OCI-LY7 (cell line): Measurements from ENCODE around the gene HPCAL4.

ENCODE experiments used
- CTCF ChIP-seq: fragments of 200-600 bp; sonication (generic); conservative IDR thresholded peaks from 2 replicates; pipeline ENCODE4 v1.5.1; 2014; ENCODE audit warnings: mild to moderate bottlenecking, antibody characterized with exemption, low read length, moderate library complexity, mixed read lengths
- EZH2phosphoT487 ChIP-seq: fragments of 200-600 bp; sonication (generic); IDR thresholded peaks from 2 replicates; pipeline ENCODE4 v1.6.1; 2018; ENCODE audit warnings: low read depth, borderline replicate concordance, mild to moderate bottlenecking, mixed run types, antibody characterized with exemption, low read length, moderate library complexity, mixed read lengths

- TF ChIP-seq CTCF = no peak
- TF ChIP-seq EZH2phosphoT487 = no peak
Observed at GRCh38 chr1:39729842-39730241, 38.6 kb upstream of the HPCAL4 start.
